H1 (cell line): Measurements from ENCODE around the gene SMOC2. TPM values are rescaled to one million over a fixed set of nuclear protein-coding genes. Genes with fewer than 3 reads are reported as not detected.

Experiments used
- CTCF ChIA-PET: fragments of 300-600 bp; sonication (Branson Sonifier 250); formaldehyde crosslinking; loops from one replicate; lab custom pipeline; 2021; ENCODE audit not compliant: partially characterized antibody; lab: Charles Lee
- POLR2A ChIA-PET: fragments of 300-600 bp; sonication (Branson Sonifier 250); formaldehyde crosslinking; loops from one replicate; lab custom pipeline; 2021; ENCODE audit warnings: inconsistent platforms; ENCODE audit not compliant: partially characterized antibody; lab: Charles Lee
- DNase-seq, 2 experiments: peaks; one replicate each; pipeline versions ENCODE4 v3.0.0 to v3.0.0-alpha.2; 2010 to 2022; ENCODE audit warnings: low spot score in 2 of 2, low read depth in 1 of 2, mixed read lengths in 1 of 2
- FAIRE-seq: peaks from 2 replicates; lab custom pipeline; 2011; peaks lifted over from hg19 to GRCh38; lab: Jason Lieb, UNC
- H2AFZ ChIP-seq: 2 replicates; pipeline ENCODE4 v1.8.1; 2012; ENCODE audit warnings: low read length, inconsistent platforms
- H2AK5ac ChIP-seq: 2 replicates; pipeline ENCODE4 v1.6.1; 2013; ENCODE audit warnings: low read depth, low read length
- H2BK120ac ChIP-seq: replicated peaks from 2 replicates; pipeline ENCODE3; 2013; ENCODE audit warnings: low read depth, low read length, inconsistent platforms
- H2BK12ac ChIP-seq: 2 replicates; pipeline ENCODE4 v1.6.1; 2013; ENCODE audit warnings: low read depth, low read length
- H2BK15ac ChIP-seq: 2 replicates; pipeline ENCODE4 v1.6.1; 2013; ENCODE audit warnings: low read length
- H2BK20ac ChIP-seq: 2 replicates; pipeline ENCODE4 v1.6.1; 2013; ENCODE audit warnings: low read length
- H2BK5ac ChIP-seq: 2 replicates; pipeline ENCODE4 v1.6.1; 2013; ENCODE audit warnings: low read depth, low read length
- H3K14ac ChIP-seq: 2 replicates; pipeline ENCODE4 v1.6.1; 2013; ENCODE audit warnings: inconsistent platforms; ENCODE audit not compliant: insufficient read length
- H3K18ac ChIP-seq: 2 replicates; pipeline ENCODE4 v1.6.1; 2013; ENCODE audit warnings: low read length; ENCODE audit errors: extremely low read depth
- H3K23ac ChIP-seq: 2 replicates; pipeline ENCODE4 v1.6.1; 2013; ENCODE audit warnings: inconsistent platforms; ENCODE audit not compliant: insufficient read length
- H3K23me2 ChIP-seq: 2 replicates; pipeline ENCODE4 v1.6.1; 2013; ENCODE audit warnings: low read depth, low read length
- H3K27ac ChIP-seq: 2 replicates; pipeline ENCODE4 v1.6.1; 2011; ENCODE audit warnings: low read depth, low read length, inconsistent platforms
- H3K27me3 ChIP-seq, 4 experiments: replicated peaks in 1 of 4; 1 replicate in 1 of 4; 2 replicates in 3 of 4; pipeline versions ENCODE4 v1.6.1 to v1.8.1; 2011 to 2013; ENCODE audit warnings: low read length in 3 of 4, mild to moderate bottlenecking in 3 of 4, inconsistent platforms in 2 of 4, mixed read lengths in 2 of 4, moderate library complexity in 1 of 4; ENCODE audit not compliant: control insufficient read depth in 3 of 4, insufficient read depth in 3 of 4; ENCODE audit errors: extremely low read depth in 1 of 4
- H3K36me3 ChIP-seq, 4 experiments: 2 replicates each; pipeline versions ENCODE4 v1.6.1 to v1.8.1; 2011 to 2013; ENCODE audit warnings: mild to moderate bottlenecking in 4 of 4, low read length in 3 of 4, moderate library complexity in 2 of 4, control low read depth in 1 of 4, inconsistent platforms in 1 of 4; ENCODE audit not compliant: insufficient read depth in 4 of 4, control insufficient read depth in 2 of 4
- H3K4ac ChIP-seq: replicated peaks from 2 replicates; pipeline ENCODE3; 2013; ENCODE audit warnings: low read length, low read depth, mixed read lengths, inconsistent platforms; ENCODE audit not compliant: insufficient read length
- H3K4me1 ChIP-seq, 4 experiments: replicated peaks in 1 of 4; 1 replicate in 1 of 4; 2 replicates in 3 of 4; pipeline versions ENCODE4 v1.6.1 to v1.8.1; 2011 to 2013; ENCODE audit warnings: low read length in 3 of 4, inconsistent platforms in 2 of 4, mixed read lengths in 1 of 4; ENCODE audit not compliant: insufficient read depth in 4 of 4, control insufficient read depth in 3 of 4
- H3K4me2 ChIP-seq, 2 experiments: 2 replicates each; pipeline versions ENCODE4 v1.6.1 to v1.8.1; 2011 to 2013; ENCODE audit warnings: low read depth in 2 of 2, low read length in 2 of 2, control low read depth in 1 of 2, inconsistent platforms in 1 of 2, mild to moderate bottlenecking in 1 of 2; ENCODE audit not compliant: insufficient read depth in 1 of 2
- H3K4me3 ChIP-seq, 4 experiments: fragments of 200-600, 300-600 bp in 1 of 4; sonication (generic), shearing (Covaris generic), sonication (Bioruptor Twin) in 1 of 4; 2 replicates each; pipeline versions ENCODE4 v1.5.1 to v1.8.1; 2011 to 2016; ENCODE audit warnings: low read length in 4 of 4, low read depth in 3 of 4, control low read depth in 2 of 4, inconsistent platforms in 2 of 4, mild to moderate bottlenecking in 2 of 4, mixed read lengths in 1 of 4, moderate library complexity in 1 of 4; ENCODE audit not compliant: insufficient read depth in 2 of 4; ENCODE audit errors: extremely low read depth in 1 of 4
- H3K56ac ChIP-seq: replicated peaks from 2 replicates; pipeline ENCODE3; 2013; ENCODE audit warnings: low read depth, mild to moderate bottlenecking, mixed read lengths, low read length, inconsistent platforms; ENCODE audit not compliant: insufficient read length
- H3K79me1 ChIP-seq: 2 replicates; pipeline ENCODE4 v1.6.1; 2013; ENCODE audit warnings: low read depth, low read length, control low read depth
- H3K79me2 ChIP-seq, 2 experiments: 2 replicates each; pipeline versions ENCODE4 v1.6.1 to v1.8.1; 2012 to 2013; ENCODE audit warnings: low read length in 2 of 2, mild to moderate bottlenecking in 2 of 2, inconsistent platforms in 1 of 2; ENCODE audit not compliant: insufficient read depth in 2 of 2, control insufficient read depth in 1 of 2
- H3K9ac ChIP-seq, 4 experiments: replicated peaks in 1 of 4; 1 replicate in 1 of 4; 2 replicates in 3 of 4; pipeline versions ENCODE4 v1.6.1 to v1.8.1; 2011 to 2013; ENCODE audit warnings: low read depth in 3 of 4, low read length in 3 of 4, control low read depth in 2 of 4, mild to moderate bottlenecking in 2 of 4, moderate library complexity in 2 of 4, inconsistent platforms in 1 of 4; ENCODE audit errors: extremely low read depth in 1 of 4
- H3K9me3 ChIP-seq, 2 experiments: 2 replicates each; pipeline versions ENCODE4 v1.6.1 to v1.8.1; 2012 to 2013; ENCODE audit warnings: mild to moderate bottlenecking in 2 of 2, moderate library complexity in 2 of 2, control low read depth in 1 of 2, inconsistent platforms in 1 of 2, low read depth in 1 of 2, low read length in 1 of 2, mixed read lengths in 1 of 2; ENCODE audit not compliant: insufficient read depth in 2 of 2
- H4K20me1 ChIP-seq, 2 experiments: replicated peaks in 1 of 2; 2 replicates each; pipeline versions ENCODE3 to v1.8.1; 2011 to 2013; ENCODE audit warnings: inconsistent platforms in 2 of 2, low read length in 2 of 2, mild to moderate bottlenecking in 1 of 2; ENCODE audit not compliant: insufficient read depth in 2 of 2, control insufficient read depth in 1 of 2
- H4K5ac ChIP-seq: 2 replicates; pipeline ENCODE4 v1.6.1; 2013; ENCODE audit warnings: low read length, low read depth, mixed read lengths, inconsistent platforms; ENCODE audit not compliant: insufficient read length
- H4K8ac ChIP-seq: 2 replicates; pipeline ENCODE4 v1.8.0; 2013; ENCODE audit warnings: mild to moderate bottlenecking, moderate library complexity, low read length, inconsistent platforms; ENCODE audit not compliant: insufficient read depth; ENCODE audit errors: extremely low read depth
- H4K91ac ChIP-seq: replicated peaks from 2 replicates; pipeline ENCODE3; 2013; ENCODE audit warnings: low read length, mixed read lengths, inconsistent platforms; ENCODE audit not compliant: insufficient read length
- RNF2 ChIP-seq: fragments of 200-900, 300-1000 bp; sonication (generic); IDR thresholded peaks from 2 replicates; pipeline ENCODE4 v1.7.1; 2016; ENCODE audit warnings: borderline replicate concordance, low read depth, mild to moderate bottlenecking, antibody characterized with exemption, low read length; ENCODE audit not compliant: poor library complexity, severe bottlenecking; ENCODE audit errors: missing control alignments
- TEAD4 ChIP-seq: IDR thresholded peaks from 2 replicates; pipeline ENCODE4 v1.6.1; 2012; ENCODE audit warnings: low read depth, low read length, inconsistent platforms, mixed read lengths
- YY1 ChIP-seq: IDR thresholded peaks from 2 replicates; pipeline ENCODE4 v1.6.1; 2011; ENCODE audit warnings: low read depth, mild to moderate bottlenecking, low read length
- WGBS, 2 experiments: shearing (Covaris generic) in 1 of 2; methylation state at CpG; one replicate each; pipeline versions ENCODE4 v1.1.6 to v1.1.7; 2013 to 2015; ENCODE audit warnings: low lambda C conversion rate in 2 of 2, mixed read lengths in 2 of 2, inconsistent platforms in 1 of 2, low coverage in 1 of 2, missing lambda C conversion rate in 1 of 2; ENCODE audit not compliant: insufficient replicate concordance in 2 of 2, insufficient coverage in 1 of 2, insufficient read length in 1 of 2; ENCODE audit errors: extremely low coverage in 1 of 2, missing lambda C conversion rate in 1 of 2; 5-methylcytosine and 5-hydroxymethylcytosine counted together
- polyA plus RNA-seq, 7 experiments: library from polyadenylated mRNA; depleted of rRNA in 3 of 7; stranded (reverse) in 5 of 7; unstranded in 2 of 7; fragments of >200 nt in 5 of 7; fragments of 200-250 nt in 2 of 7; gene quantifications; 1 replicate in 5 of 7; 2 replicates in 1 of 7; 4 replicates in 1 of 7; pipeline versions ENCODE4 v1.2.1 to v1.2.3, GENCODE V29; 2011 to 2013; ENCODE audit warnings: missing spikeins in 2 of 7, mixed read lengths in 2 of 7
- total RNA-seq: library from RNA; stranded (reverse); fragmentation: NEBNext Ultra II Directional; extraction: Animal tissue kit (Norgen Biotek cat#: 25700); gene quantifications from 2 replicates; pipeline ENCODE4 v1.2.1, GENCODE V29; 2021

The SMOC2 gene
- total and polyA plus RNA-seq, 2 of the 8 experiments (the other 6 are each of a cell fraction or from before 2014, with no cell fraction given) = 7.7 to 8.5 TPM

- TF ChIP-seq RNF2 = no peak
- no peak for TF ChIP-seq YY1
- peak; percentile 94 for TF ChIP-seq TEAD4
- Histone ChIP-seq H3K4ac (no peak overlapping the region), H3K23ac (no peak overlapping the region), H3K4me3 (no peak overlapping the region), H3K18ac (no peak overlapping the region), H2BK15ac (no peak overlapping the region), H2BK12ac (no peak overlapping the region), H4K91ac (no peak overlapping the region), H4K8ac (no peak overlapping the region), H4K5ac (no peak overlapping the region), H3K27ac (no peak overlapping the region), H3K14ac (no peak overlapping the region), H2BK5ac (no peak overlapping the region), H3K79me2 (no peaks in the 10 kb centered on the region), H3K9ac (no peak overlapping the region), H3K4me2 (0 out of 4 replicates have a peak overlapping the region, but pooled peaks of 1 of the 2 experiments have one; percentile 25), H4K20me1 (no peaks in the 10 kb centered on the region), H3K23me2 (no peaks in the 10 kb centered on the region), H3K36me3 (no peaks in the 10 kb centered on the region), H2AK5ac (no peak overlapping the region), H3K79me1 (no peaks in the 10 kb centered on the region; the same call in 1 of the 2 replicates), H2AFZ (no peak overlapping the region), H3K4me1 (peaks cover 6 to 8% (median 7%) of the 10 kb centered on the region in 4 experiments; a peak in 6 of 7 replicates), H2BK20ac (no peak overlapping the region), H3K9me3 (no peaks in the 10 kb centered on the region), H3K56ac (no peak overlapping the region), H2BK120ac (no peak overlapping the region), H3K27me3 (no peaks in the 10 kb centered on the region; a peak in 1 of 7 replicates)
- DNase-seq (no peak), FAIRE-seq (no peak)
- 82% methylated on average over 5 of the region's 5 CpGs; no CpG with 5 or more reads in 1 of the 2 experiments for WGBS, 2 experiments
- ChIA-PET CTCF (interaction anchor here (1.0 kb wide), 1 partner anchor 24 kb away, joined by 3 read pairs; no protein-coding TSS in a partner anchor), POLR2A (no interaction called here)
These were observed 200.5 kb downstream of the SMOC2 start for GRCh38 chr6:168641446-168641845.
